Left kidney (tissue), 2 donors: ENCODE results near the gene PTPRU. TPM values are rescaled to one million over a fixed set of nuclear protein-coding genes. Genes with fewer than 3 reads are reported as not detected.
"Not testable (repeated sequence)": the region's sequence is repeated elsewhere in the genome, so short reads cannot be mapped to it uniquely, and the experiment has no call there.

ENCODE experiments used
- DNase-seq: peaks from one replicate; pipeline ENCODE4 v3.0.0-alpha.2; 2013
- polyA plus RNA-seq: library from polyadenylated mRNA; unstranded; fragments of 120-200 nt; gene quantifications from one replicate; pipeline ENCODE4 v1.2.1, GENCODE V29; 2013; ENCODE audit not compliant: insufficient read length

The PTPRU gene
- polyA plus RNA-seq, 1 donor = 13.1 TPM

DNA sequence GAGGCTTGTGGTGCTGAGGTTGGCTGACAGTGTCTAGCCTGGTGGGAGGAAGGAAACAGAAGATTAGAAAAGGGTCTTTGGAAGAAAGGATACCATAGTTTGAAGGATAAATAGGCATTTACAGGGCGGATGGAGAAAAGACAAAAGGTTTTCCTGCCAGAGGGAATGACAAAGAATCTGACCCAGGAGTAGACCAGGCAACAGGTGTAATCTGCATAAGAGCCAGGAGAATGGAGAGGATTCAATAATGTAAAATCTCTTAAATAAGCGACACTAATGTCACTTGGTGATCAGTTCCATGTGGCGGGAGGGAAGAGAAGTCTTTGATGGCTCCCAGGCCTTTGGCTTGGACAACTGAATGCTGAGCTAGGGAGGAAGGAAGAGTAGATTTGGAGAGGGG lies 15.0 kb upstream of the PTPRU start:
- no peak for DNase-seq

DNA sequence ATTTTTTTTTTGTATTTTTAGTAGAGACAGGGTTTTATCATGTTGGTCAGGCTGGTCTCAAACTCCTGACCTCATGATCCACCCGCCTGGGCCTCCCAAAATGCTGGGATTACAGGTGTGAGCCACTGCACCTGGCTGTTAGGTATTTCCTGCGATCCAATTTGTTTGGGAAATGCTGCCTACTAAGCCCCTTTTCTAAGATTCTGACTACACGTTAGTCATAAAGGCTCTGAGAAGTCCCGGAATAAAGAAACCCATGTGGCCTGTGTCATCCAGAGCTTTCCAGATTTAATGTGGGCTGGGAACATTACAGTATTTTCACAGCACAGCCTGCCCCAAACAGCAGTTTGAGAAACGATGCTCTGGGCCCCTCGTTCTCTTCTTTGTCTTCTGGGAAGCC lies 14.1 kb upstream of the PTPRU start:
- DNase-seq = not testable (repeated sequence)

DNA sequence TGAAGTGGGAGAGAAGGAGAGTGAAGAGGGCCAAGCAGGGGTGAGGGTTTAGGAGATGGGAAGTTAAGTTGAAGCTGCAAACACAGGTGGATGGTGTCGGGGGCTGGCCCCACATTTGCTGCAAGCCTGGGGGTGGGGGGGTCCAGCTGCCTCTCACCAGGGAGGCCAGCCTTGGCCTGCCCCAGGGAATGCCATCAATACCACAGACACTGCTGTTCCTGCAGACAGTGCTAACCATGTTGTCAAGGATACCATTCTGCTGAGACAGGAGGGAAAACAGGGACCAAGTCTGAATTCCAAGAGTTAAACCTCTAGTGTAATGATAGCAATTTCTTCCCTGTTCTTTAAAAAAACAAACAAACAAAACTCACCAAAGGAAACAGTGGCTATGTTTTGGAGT lies 13.6 kb upstream of the PTPRU start:
- no peak for DNase-seq

DNA sequence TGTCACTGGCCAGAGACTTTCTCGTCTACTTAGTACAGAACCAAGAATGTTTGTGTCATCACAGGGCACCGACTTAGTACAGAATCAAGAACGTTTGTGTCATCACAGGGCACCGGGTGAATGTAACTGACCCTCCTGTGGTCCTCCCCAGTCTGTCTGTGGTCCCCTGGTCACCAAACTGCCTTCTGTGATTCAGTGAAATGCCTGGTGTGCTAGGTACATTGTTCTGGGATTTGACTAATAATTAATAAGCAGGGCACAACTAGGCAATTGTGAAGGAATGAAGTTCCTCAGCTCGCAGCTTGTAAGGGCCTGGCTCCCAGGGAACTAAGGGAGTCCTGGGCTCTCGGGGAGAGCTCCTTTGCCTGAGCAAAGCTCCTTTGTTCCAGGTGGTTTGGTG lies 12.8 kb upstream of the PTPRU start:
- no peak for DNase-seq

DNA sequence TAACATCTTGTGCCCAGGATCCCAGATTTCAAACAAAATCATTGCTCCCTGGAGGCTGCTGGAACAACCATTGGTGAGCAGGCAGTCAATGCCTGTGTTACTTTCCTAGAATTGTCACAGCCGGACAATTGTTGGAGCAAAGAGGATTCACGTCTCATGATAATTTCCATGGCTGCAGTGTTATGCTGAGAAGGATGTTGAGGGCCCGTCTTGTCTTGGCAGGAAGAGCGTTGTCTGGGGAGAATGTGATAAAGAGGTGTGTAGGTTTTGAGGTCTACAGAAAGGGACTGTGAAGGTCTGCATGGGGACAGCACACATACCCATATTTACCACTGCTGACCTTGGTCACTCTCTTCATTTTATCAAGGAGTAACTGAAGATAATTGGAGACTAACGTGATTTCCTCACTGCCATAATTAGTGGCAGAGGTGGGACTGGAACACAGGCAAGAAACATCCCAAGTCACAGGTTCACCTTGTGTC lies 11.9 kb upstream of the PTPRU start:
- no peak for DNase-seq

DNA sequence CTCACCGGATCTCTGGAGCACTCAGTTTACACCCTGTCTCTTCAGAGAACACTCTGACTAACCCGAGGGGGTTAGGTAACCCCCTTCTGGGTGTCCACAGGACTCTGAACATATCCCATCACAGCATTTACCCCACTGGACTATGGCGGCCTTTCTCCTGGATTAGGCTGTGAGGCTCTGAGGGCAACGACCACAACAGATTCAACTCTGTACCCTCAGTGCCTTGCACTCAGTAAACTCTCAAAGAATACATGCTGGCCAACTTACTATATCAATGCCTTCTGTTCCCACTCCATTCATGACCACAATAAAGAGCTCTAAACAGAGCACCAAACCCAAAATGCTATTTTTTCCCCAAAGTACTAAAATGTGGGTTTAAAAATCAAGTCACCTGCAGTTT lies 11.0 kb upstream of the PTPRU start:
- no peak for DNase-seq

DNA sequence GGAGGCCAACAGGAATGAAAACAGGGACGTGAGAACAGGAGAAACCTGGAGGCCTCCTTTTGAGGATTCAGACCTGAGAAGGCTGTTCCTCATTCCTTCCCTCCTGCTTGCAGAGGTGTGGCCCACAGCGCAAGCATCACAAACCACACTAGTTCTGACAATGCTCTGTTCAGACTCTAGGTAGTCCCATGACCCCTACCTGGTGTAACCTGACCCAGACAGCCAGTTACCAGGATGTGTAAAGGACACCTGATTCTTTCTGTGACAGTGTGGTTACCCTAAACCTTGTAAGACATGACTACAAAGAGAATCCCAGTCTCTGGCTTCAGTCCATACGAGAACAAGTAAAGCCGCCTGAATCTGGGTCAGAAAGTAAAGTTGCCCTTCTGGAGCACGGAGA lies 8.8 kb upstream of the PTPRU start:
- no peak for DNase-seq

DNA sequence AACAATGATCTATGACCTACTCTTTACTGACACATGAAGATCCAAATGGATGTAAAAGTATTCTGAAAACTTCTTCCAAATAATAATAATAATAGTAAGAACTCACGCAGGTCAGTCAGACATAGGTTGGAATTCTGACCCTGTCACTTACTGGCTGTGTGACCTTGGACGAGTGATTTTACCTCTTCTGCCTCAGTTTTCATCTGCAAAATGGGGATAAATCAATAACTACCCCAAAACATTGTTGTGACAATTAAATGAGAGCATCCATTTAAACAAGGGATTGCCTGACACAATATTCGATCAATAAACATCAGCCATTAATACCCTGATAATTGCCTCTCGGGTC lies 6.1 kb upstream of the PTPRU start:
- no peak for DNase-seq

DNA sequence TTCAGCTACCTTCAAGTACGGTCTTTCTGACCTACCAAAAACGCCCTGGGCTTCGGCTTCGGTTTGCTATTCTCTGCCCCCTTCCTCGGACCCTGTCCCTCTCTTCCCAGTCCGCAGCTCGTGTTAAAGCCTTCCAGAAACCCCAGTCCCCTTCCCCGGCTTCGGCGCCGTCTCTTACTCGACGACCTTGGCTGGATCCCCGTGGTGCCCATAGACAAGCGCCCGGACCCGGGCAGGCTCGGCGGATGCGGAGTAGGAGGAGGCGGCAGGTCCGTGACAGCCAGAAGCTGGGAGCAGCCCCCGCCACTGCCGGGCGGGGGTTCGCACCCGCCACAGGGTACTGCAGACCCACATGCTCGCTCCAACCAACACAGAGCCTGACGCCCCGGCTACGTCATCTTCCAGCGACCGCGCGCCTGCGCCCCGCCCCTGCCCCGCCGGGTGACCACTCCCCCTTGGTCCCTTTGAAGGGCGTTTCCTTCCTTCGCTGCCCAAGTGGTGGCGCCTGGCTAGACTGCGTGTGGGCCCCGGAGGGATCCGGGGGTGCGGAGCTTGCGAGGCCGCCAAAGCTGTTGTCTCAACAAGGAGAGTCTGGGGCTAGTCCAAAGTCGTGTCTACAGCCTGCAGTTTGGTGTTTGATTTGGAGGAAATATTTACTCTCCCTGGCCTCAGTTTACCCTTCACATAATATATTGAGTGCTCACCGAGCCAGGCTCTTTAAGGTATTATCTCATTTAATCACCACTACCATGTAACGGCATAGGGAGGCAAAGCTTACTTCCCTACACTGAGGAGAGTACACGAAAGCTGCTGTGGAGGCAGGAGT lies 5.6 kb upstream of the PTPRU start, which contains the start of gene MECR:
Gene MECR (minus strand): TSS at position 382 of the 826 bp plus-strand sequence. CDS start 28 bp downstream, at position 354.
- DNase-seq = peak; percentile 94

DNA sequence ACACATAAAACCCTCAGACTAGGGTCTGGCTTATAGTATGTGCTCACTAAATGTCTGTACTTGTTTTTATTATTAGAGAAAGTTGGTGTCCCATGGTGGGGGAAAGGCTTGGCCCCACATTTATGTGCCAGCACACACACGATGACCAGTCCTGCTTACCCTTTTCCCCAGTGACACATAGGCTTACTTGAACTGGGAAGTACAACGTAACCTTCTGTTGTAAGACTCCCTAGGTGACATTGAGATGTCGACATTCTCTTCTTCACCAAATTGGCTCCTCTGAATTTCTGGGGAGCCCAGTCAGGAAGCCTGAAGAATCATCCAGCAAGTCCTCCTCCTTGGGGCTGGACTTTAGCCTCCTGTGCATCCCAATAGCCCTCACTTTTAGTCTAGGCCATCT lies 3.9 kb upstream of the PTPRU start:
- no peak for DNase-seq

DNA sequence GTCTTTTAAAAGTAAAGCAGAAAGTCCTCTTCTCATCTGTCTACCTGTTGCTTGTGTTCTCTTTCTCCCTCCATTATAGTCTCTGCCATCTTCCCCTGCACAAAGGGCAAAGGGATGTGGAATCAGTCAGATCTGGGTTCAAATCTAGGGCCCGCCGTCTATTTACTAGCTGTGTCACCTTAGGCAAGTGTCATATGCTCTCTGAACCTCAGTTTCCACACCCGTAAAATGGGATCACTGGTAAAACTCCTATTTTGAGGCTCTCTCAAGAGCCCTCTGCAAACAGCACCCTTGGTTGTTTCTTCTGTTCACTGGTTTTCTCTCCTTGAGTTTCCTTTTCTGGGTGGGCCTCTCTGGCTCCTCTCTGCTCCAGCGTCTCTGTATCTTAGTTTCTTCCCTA lies 2.6 kb upstream of the PTPRU start:
- no peak for DNase-seq

DNA sequence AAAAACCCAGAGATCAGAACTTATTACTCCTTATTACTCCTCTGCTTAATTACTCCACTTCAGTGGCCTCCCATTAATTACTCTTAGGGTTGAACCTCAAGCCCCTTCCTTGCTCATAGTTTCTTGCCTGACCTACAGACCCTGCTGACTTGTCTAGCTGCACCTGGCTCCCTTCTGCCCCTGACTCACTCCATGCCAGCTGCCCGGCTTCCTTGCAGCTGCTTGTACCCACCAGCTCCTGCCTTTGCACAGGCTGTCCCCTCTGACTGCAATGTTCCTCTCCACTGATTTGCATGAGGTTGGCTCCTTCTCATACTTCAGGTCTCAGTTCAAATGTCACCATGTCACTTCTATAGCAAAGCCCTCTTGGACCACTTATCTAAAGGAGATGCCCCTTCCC lies 1.9 kb upstream of the PTPRU start:
- no peak for DNase-seq

DNA sequence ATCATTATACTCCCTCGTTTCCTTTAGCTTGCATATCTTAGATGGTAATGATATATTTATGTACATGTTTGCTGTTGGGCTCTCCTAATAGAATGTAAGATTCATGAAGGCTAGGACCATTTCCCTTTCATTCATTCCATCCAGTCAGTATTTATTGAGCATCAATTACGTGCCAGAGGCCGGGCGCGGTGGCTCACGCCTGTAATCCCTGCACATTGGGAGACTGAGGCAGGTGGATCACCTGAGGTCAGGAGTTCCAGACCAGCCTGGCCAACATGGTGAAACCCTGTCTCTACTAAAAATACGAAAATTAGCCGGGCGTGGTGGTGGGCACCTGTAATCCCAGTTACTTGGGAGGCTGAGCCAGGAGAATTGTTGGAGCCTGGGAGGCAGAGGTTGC lies 1.4 kb upstream of the PTPRU start:
- DNase-seq = not testable (repeated sequence)

DNA sequence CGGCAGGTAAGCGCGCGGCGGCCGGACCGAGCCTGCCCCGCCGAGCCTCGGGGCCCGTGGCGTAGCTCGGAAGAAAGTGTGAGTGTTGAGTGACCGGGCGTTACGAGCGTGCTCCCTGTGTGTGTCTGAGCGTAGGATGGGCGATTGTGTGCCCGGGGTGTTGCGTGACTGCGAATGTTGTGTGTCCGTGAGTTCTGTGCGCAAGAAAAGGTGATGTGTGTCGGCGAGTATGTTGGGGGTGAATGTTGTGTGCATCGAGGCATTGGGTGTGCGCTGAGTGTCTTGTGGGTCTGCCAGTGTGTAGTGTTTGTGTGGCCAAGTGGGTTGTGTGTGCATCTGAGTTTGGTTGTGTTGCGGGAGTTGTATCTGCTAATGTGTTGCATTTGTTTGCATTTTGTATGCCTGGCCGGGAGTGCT lies 398 bp downstream of the PTPRU start:
- no peak for DNase-seq

DNA sequence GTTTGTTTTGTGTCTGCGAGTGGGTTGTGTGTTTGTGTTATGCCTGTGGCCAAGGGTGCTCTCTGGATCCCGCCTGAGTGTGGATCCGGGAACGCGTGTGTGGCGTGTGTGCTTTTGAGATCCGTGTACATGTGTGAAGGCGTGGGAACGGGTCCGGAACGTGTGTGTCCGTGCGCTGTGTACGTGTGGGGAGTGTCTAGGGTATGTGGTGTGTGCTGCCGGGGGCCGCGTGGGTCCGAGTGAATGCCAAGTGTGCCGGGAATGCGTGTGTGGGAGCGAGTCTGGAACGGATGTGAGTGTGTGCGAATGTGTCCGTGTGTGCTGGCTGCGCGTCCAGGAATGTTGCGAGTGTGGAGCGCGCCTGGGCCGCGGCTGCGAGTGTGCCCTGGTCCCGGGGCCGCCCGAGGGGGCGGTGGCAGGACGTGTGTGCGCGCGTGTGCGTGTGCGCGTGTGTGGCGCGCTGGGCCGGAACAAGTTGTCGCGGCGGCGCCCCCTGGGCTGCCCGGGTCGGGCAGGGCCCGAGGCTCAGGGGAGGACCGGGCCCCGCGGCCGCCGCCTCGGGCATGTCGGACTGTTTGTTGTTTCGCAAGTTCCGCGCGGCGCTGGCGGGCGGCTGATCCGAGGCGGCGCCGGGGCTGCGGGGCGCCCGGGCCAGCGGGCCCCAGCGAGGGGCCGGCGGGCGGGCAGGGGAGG lies 953 bp downstream of the PTPRU start:
- DNase-seq = no peak

DNA sequence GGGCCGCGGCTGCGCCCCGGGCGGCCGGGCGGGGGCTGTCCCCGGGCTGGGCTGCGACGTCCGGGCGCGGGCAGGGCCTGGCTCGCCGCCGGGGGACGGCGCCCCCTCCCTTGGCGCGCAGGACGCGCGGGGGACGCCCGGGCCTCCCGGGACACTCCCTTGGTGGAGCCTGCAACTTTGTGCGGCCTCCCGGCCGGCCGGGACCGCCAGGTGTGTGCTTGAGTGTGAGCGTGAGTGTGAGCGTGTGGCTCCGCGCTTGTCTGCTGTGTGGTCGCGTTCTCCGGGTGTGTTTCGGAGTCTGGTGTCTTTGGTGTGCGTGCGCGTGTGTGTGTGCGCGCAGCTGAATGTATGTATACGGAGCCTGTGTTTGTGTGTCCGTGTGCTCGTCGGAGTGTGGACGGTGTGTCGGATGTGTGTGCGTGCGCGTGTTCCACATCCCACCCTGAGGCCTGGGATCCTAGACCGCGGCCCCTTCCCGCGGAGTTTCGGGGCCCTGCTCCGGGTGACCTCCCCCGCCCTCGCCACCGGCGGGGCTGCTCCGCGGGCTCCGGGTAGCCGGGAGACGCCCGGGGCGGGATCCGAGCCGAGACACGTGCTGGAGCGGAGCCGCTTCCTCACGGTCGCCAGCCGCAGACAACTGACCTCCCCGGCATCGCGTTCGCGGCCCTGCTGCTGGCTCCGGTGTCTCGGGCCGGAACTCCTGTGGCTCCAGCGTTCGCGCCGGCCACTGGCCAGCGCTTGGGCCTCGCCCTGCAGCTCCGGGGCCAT lies 1.7 kb downstream of the PTPRU start:
- DNase-seq = no peak

DNA sequence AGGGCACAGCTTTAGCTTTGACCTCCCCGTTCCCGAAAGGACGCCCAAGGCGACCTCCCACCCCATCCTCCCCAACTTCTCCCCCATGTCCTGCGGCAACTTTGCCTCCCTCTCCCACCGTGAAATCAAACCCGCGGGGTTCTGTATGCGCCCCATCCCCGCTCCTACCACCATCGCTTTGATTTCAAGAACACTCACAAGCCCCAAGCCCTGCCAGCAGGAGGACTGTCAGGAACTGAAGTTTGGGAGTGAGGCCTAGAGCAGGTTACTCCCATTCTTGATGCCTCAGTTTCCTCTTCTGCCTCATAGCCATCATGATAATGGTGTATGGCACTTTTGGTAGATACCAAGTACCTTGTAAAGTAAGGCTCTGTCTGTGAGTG lies 2.3 kb downstream of the PTPRU start:
- no peak for DNase-seq

DNA sequence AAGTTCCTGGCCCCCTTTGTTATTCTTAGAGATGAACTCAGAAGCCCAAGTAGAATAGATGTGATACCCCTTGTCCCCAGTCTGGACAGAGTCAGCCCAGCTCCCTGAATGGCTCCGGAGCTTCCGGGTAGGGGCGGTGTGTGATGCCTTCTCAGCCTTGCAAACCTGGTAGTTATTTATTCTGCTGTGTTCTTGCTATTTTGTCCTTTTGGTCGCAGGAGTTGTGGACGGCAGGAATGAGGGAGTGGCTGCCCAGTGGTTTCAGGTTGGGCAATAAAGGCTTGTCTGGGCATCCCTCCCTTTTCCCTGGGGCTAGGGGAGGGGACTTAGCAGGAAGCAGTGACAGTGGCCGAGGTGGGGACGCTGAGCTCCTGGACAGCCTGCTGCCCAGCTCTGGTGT lies 2.8 kb downstream of the PTPRU start:
- DNase-seq = no peak

DNA sequence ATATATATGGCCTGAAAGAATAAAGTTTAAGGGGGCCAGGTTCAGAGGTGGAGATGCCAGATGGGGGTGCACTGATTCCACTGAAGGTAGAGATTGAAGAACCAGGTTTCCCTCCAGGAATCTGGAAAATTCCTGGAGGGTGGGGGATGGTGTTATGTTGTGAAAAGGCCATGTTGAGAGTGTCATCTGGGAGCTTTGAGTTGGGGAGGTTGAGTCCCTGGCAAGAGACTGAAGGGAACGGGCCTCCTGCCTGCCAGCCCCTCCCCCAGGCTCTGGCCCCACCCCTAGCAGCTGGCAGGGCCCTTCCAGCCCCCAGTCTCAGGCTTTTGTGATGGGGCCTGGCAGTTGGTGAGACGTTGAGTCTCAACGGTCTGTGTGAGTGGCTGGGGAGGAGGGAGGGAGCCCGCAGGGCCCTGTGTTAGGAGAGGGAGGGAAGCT lies 4.1 kb downstream of the PTPRU start:
- DNase-seq = no peak

DNA sequence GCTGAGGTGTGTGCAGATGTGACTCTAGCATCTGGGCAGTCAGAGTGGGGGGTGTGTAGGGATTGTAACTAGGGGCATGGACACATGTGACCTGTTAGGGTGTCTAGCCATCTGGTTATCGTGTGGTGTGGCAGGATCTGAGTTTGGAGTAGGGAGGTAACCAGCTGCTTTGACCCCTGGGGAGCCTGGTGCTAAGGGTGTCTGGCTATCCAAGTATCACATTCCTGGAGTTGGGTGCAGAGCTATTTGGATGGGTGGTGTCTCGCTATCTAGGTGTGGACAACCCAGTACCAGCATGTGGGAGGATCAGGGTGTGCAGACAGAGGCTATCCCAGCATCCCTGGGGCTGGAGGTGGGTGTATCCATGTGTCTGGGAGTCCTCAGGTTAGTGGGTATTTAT lies 4.7 kb downstream of the PTPRU start:
- no peak for DNase-seq

DNA sequence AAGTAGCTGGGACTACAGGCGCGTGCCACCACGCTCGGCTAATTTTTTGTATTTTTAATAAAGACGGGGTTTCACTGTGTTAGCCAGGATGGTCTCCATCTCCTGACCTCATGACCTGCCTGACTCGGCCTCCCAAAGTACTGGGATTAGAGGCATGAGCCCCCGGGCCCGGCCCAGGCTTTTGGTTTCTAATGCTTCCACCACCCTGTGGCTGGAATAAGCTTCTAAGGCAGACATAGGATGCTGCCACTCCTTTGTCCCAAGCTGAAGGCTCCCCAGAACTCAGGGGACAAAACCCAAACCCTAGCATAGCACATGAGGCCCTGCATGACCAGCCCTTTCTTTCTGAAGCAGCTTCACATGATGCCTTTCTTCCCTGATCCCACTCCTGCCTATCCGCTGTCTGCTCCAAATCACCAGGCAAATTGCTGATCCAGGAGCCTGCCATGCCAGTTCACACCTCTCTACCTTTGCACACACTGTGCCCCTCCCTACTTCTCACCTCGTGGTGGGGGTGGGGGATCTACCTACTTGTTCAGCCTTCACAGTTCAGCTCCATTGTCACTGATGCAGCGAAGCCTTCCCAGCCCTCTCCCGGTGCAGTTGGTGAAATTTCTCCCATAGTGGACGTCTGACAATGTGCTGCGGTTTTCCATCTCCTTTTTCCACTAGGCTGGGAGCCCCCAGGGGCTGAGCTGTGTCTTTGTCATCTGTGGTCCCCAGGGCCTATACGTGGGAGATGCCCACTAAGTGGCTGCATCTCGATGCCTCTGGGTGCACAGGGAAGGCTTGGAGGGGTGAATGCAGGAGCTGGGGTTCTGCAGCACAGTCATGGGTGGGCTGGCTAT lies 6.9 kb downstream of the PTPRU start:
- no peak for DNase-seq

DNA sequence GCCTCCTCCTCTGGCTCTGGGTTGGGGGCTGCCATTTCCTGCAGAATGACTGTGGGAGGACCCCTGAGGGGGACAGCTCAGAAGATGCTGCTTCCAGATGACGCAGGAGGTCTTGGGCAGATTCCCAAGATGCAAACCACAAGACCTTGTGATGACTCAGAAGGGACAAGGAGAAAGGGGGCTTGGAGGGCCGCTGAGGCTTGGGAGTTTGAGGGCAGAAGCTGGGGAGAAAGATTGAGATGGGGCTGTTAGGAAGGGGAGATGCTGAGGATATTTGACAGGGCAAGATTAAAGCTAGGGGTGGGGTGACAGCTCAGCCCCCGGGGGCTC lies 7.5 kb downstream of the PTPRU start:
- no peak for DNase-seq
